Fibroblast of lung (primary cell): ENCODE results near the gene DDB1. TPM values are rescaled to one million over a fixed set of nuclear protein-coding genes. Genes with fewer than 3 reads are reported as not detected.

Experiments used
- DNase-seq, 2 donors: peaks; one replicate each; pipeline versions ENCODE4 v3.0.0 to v3.0.0-alpha.2; 2010; ENCODE audit warnings: low read depth in 2 of 2
- H2AFZ ChIP-seq: 2 replicates; pipeline ENCODE4 v1.5.1; 2012; ENCODE audit warnings: low read length, control low read depth, inconsistent platforms
- H3K27ac ChIP-seq: 2 replicates; pipeline ENCODE4 v1.5.1; 2011; ENCODE audit warnings: low read length, control low read depth; ENCODE audit not compliant: insufficient read depth
- H3K27me3 ChIP-seq: 2 replicates; pipeline ENCODE4 v1.5.1; 2011; ENCODE audit warnings: mild to moderate bottlenecking, low read length; ENCODE audit not compliant: control insufficient read depth, insufficient read depth
- H3K36me3 ChIP-seq: 2 replicates; pipeline ENCODE4 v1.5.1; 2011; ENCODE audit warnings: low read length; ENCODE audit not compliant: control insufficient read depth, insufficient read depth
- H3K4me1 ChIP-seq: 2 replicates; pipeline ENCODE4 v1.5.1; 2011; ENCODE audit warnings: low read length; ENCODE audit not compliant: control insufficient read depth, insufficient read depth; ENCODE audit errors: extremely low read depth
- H3K4me2 ChIP-seq: 2 replicates; pipeline ENCODE4 v1.5.1; 2011; ENCODE audit warnings: low read length, control low read depth; ENCODE audit not compliant: insufficient read depth; ENCODE audit errors: extremely low read depth
- H3K4me3 ChIP-seq, 4 experiments: fragments of 200-600 bp in 1 of 4; sonication (generic) in 1 of 4; replicated peaks in 1 of 4; 2 replicates each; pipeline ENCODE4 v1.5.1; 2011 to 2016; ENCODE audit warnings: low read length in 4 of 4, low read depth in 3 of 4, mild to moderate bottlenecking in 3 of 4, control low read depth in 2 of 4, inconsistent platforms in 1 of 4, mixed read lengths in 1 of 4; ENCODE audit not compliant: insufficient read depth in 1 of 4; ENCODE audit errors: control extremely low read depth in 1 of 4
- H3K79me2 ChIP-seq: 2 replicates; pipeline ENCODE4 v1.5.1; 2012; ENCODE audit warnings: mild to moderate bottlenecking, low read length, inconsistent platforms; ENCODE audit not compliant: control insufficient read depth, insufficient read depth
- H3K9ac ChIP-seq: 2 replicates; pipeline ENCODE4 v1.5.1; 2011; ENCODE audit warnings: mild to moderate bottlenecking, low read length, control low read depth; ENCODE audit not compliant: insufficient read depth
- H3K9me3 ChIP-seq: 2 replicates; pipeline ENCODE4 v1.5.1; 2012; ENCODE audit warnings: low read depth, low read length; ENCODE audit not compliant: control insufficient read depth, insufficient read depth
- H4K20me1 ChIP-seq: 2 replicates; pipeline ENCODE4 v1.5.1; 2011; ENCODE audit warnings: low read length; ENCODE audit not compliant: control insufficient read depth, insufficient read depth; ENCODE audit errors: extremely low read depth
- EZH2 ChIP-seq: IDR thresholded peaks from 2 replicates; pipeline ENCODE4 v1.5.1; 2012; ENCODE audit warnings: low read length, control low read depth, mild to moderate bottlenecking; ENCODE audit errors: missing control alignments
- polyA plus RNA-seq, 2 donors: library from polyadenylated mRNA; depleted of rRNA in 1 of 2; stranded (reverse) in 1 of 2; unstranded in 1 of 2; fragments of >200 nt; gene quantifications; 2 replicates each; pipeline ENCODE4 v1.2.1, GENCODE V29; 2011 to 2012; ENCODE audit warnings: missing spikeins in 1 of 2
- total RNA-seq: library from RNA; depleted of rRNA; stranded (reverse); fragments of >200 nt; gene quantifications from 2 replicates; pipeline ENCODE4 v1.2.1, GENCODE V29; 2014
- TF ChIP-seq, protein P1 (sequence below), 2 donors: IDR thresholded peaks in 1 of 2; conservative IDR thresholded peaks in 1 of 2; 1 replicate in 1 of 2; 2 replicates in 1 of 2; pipeline ENCODE4 v1.5.1; 2011 to 2012; ENCODE audit warnings: low read length in 2 of 2, control low read depth in 1 of 2, inconsistent platforms in 1 of 2, low read depth in 1 of 2, mild to moderate bottlenecking in 1 of 2

DDB1 gene
- total and polyA plus RNA-seq, 2 donors (not counting 1 experiment from before 2014, with no cell fraction given): 282 to 298 TPM

DNA sequence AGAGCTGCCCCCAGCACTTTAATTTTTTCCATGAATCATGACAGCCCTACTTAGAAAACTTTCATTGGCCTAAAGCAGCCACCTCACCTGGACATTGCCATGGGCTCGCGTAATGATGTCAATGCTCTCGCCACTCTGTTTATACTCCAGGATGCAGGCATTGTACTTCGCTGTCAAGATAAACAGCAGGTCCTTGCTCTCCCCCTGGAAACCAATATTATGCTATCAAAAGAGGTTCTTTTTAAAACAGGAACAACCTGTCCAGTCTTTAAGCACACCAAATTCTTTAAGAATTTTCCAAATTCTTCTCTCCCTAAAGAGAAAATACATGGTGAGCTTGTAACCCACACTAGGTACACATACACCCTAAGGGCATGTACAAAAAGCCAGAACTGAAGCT, 3.0 kb downstream of the DDB1 start:
- Histone ChIP-seq H3K36me3 (peaks cover 16% of the 10 kb centered on the region), H3K4me1 (peaks cover 15% of the 10 kb centered on the region), H3K4me3 (no peak overlapping the region), H3K9me3 (no peaks in the 10 kb centered on the region), H3K27ac (no peak overlapping the region), H3K9ac (no peak overlapping the region), H3K4me2 (no peak overlapping the region), H2AFZ (no peak overlapping the region), H3K79me2 (peaks cover 67% of the 10 kb centered on the region), H4K20me1 (peaks cover 4% of the 10 kb centered on the region), H3K27me3 (no peaks in the 10 kb centered on the region)
- no peak for DNase-seq
- no peak for TF ChIP-seq EZH2
- TF ChIP-seq, protein P1, sequence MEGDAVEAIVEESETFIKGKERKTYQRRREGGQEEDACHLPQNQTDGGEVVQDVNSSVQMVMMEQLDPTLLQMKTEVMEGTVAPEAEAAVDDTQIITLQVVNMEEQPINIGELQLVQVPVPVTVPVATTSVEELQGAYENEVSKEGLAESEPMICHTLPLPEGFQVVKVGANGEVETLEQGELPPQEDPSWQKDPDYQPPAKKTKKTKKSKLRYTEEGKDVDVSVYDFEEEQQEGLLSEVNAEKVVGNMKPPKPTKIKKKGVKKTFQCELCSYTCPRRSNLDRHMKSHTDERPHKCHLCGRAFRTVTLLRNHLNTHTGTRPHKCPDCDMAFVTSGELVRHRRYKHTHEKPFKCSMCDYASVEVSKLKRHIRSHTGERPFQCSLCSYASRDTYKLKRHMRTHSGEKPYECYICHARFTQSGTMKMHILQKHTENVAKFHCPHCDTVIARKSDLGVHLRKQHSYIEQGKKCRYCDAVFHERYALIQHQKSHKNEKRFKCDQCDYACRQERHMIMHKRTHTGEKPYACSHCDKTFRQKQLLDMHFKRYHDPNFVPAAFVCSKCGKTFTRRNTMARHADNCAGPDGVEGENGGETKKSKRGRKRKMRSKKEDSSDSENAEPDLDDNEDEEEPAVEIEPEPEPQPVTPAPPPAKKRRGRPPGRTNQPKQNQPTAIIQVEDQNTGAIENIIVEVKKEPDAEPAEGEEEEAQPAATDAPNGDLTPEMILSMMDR (conservative IDR thresholded peaks at IDR 0.05 in 1 of 2, IDR thresholded peaks at IDR 0.05 in 1 of 2; ENCODE audit: low read depth in 1 of 2, low read length in 2 of 2): no peak

DNA sequence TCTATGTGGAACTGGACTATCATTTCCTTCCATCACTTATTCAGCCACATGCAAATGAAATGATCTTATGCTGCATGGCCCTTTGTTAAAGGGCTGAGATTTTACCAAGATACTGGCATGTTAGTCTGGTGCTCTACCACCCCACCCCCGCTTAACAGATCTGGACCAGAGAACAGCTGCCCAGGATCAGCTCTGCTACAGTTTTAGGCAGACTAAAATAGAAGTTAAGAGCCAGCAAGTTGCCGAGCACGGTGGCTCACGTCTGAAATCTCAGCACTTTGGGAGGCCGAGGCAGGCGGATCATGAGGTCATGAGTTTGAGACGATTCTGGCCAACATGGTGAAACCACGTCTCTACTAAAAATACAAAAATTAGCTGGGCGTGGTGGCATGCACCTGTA, 4.6 kb downstream of the DDB1 start:
- TF ChIP-seq, protein P1 (conservative IDR thresholded peaks at IDR 0.05 in 1 of 2, IDR thresholded peaks at IDR 0.05 in 1 of 2; ENCODE audit: low read depth in 1 of 2, low read length in 2 of 2): no peak
- TF ChIP-seq EZH2: no peak
- Histone ChIP-seq H3K4me2 (no peak overlapping the region), H3K27me3 (no peaks in the 10 kb centered on the region), H3K27ac (no peak overlapping the region), H3K9ac (no peak overlapping the region), H3K36me3 (peaks cover 19% of the 10 kb centered on the region), H3K4me1 (peaks cover 9% of the 10 kb centered on the region), H2AFZ (no peak overlapping the region), H4K20me1 (peaks cover 4% of the 10 kb centered on the region), H3K9me3 (no peaks in the 10 kb centered on the region), H3K79me2 (peaks cover 67% of the 10 kb centered on the region), H3K4me3 (no peak overlapping the region)
- DNase-seq: no peak

DNA sequence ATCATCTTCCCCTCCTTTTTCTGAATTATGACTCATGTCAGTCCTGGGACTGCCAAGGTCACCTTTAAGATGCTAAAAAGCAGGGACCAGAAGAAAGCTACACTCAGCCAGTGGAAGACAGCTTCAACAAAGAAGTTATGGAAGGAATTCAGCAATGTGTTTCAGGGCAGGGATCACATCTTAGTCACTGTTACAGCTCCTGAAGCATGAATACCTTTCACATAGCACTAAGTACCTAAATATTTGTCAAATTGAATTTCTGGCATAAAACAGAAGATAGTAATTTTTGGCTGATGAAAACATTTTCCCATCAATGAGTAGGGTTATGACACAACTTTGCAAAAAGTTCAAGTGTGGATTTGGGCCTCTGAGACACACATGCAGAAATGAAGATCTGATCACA, 5.2 kb downstream of the DDB1 start:
- H3K27ac ChIP-seq: peak overlapping the region; percentile 11
- peaks cover 4% of the 10 kb centered on the region for H4K20me1 ChIP-seq
- H3K4me1 ChIP-seq: peaks cover 9% of the 10 kb centered on the region
- H3K4me3 ChIP-seq: no peak overlapping the region
- no peaks in the 10 kb centered on the region for H3K9me3 ChIP-seq
- H3K79me2 ChIP-seq: peaks cover 65% of the 10 kb centered on the region
- no peak overlapping the region for H3K4me2 ChIP-seq
- peaks cover 21% of the 10 kb centered on the region for H3K36me3 ChIP-seq
- H3K9ac ChIP-seq: no peak overlapping the region
- H3K27me3 ChIP-seq: no peaks in the 10 kb centered on the region
- no peak for TF ChIP-seq EZH2
- TF ChIP-seq, protein P1 (conservative IDR thresholded peaks at IDR 0.05 in 1 of 2, IDR thresholded peaks at IDR 0.05 in 1 of 2; ENCODE audit: low read depth in 1 of 2, low read length in 2 of 2): no peak
- peak in 1 of 2 donors; percentile 75 for DNase-seq
- H2AFZ ChIP-seq: no peak overlapping the region
